AG10803 (cell line): ENCODE measurements around the gene CPM.
"Not testable (repeated sequence)": the region's sequence is repeated elsewhere in the genome, so short reads cannot be mapped to it uniquely, and the experiment has no call there.

ENCODE experiments used
- DNase-seq: peaks from one replicate; pipeline ENCODE4 v3.0.0; 2010; ENCODE audit warnings: low read depth
- H3K4me3 ChIP-seq: 2 replicates; pipeline ENCODE4 v1.5.1; 2011; ENCODE audit warnings: mild to moderate bottlenecking, low read length, control low read depth
- CTCF ChIP-seq: conservative IDR thresholded peaks from 2 replicates; pipeline ENCODE4 v1.5.1; 2011; ENCODE audit warnings: mild to moderate bottlenecking, low read length, control low read depth, inconsistent platforms

The CPM gene

GRCh38 chr12:68806488-68807237 is 126.3 kb downstream of the CPM start:
- no peak overlapping the region for H3K4me3 ChIP-seq
- no peak for DNase-seq
- TF ChIP-seq CTCF: no peak

- peak; percentile 50 for DNase-seq
- TF ChIP-seq CTCF: no peak
- no peak overlapping the region for H3K4me3 ChIP-seq
These were observed 127.3 kb downstream of the CPM start for GRCh38 chr12:68805592-68806120.

- H3K4me3 ChIP-seq: no peak overlapping the region
- DNase-seq: no peak
- TF ChIP-seq CTCF: no peak
These were observed 128.0 kb downstream of the CPM start for GRCh38 chr12:68804657-68805591.

- DNase-seq: no peak
- H3K4me3 ChIP-seq: no peak overlapping the region
- no peak for TF ChIP-seq CTCF
These were observed 128.9 kb downstream of the CPM start for GRCh38 chr12:68803948-68804656.

GRCh38 chr12:68802911-68803651 is 129.9 kb downstream of the CPM start:
- peak; percentile 93 for DNase-seq
- not testable (repeated sequence) for H3K4me3 ChIP-seq

GRCh38 chr12:68802372-68802745 is 130.6 kb downstream of the CPM start:
- not testable (repeated sequence) for H3K4me3 ChIP-seq, DNase-seq
